Fibroblast of skin of right quadriceps (primary cell): ENCODE results near the gene TRRAP.
"Not testable (repeated sequence)": the region's sequence is repeated elsewhere in the genome, so short reads cannot be mapped to it uniquely, and the experiment has no call there.

Experiments used
- DNase-seq: peaks from one replicate; pipeline ENCODE4 v3.0.0-alpha.2; 2013

Gene TRRAP

DNA sequence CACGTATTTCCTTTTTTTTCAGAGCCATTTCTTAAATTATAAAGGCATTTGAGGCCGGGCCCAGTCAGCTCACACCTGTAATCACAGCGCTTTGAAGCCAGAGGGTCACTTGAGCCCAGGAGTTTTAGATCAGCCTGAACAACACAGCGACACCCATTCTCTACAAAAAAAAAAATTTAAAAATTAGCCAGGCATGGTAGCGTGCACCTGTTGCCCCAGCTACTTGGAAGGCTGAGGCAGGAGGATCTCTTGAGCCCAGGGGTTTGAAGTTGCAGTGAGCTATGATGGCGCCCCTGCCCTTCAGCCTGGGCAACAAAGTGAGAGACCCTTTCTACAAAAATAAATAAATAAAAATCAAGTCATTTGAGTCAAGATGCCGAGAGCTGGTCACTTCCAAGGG is 11.6 kb upstream of the TRRAP start:
- no peak for DNase-seq

DNA sequence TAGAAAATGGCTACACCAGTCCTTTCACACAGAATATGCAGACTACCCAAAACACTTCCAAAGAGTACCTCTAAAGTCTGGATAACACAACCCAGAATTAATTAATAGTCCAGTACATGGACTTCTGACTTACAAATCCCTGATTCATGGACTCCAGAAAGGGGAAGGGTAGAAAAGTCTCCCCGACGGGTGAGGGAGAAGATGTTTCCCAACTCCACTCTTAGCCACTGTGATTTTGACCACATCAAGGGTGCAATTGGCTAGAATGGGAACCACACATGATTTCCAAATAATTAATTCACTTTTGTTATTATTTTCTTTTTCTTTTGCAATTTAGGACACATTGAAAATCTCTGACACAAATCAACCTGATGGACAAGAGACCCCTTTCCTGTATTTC is 9.9 kb upstream of the TRRAP start:
- no peak for DNase-seq

DNA sequence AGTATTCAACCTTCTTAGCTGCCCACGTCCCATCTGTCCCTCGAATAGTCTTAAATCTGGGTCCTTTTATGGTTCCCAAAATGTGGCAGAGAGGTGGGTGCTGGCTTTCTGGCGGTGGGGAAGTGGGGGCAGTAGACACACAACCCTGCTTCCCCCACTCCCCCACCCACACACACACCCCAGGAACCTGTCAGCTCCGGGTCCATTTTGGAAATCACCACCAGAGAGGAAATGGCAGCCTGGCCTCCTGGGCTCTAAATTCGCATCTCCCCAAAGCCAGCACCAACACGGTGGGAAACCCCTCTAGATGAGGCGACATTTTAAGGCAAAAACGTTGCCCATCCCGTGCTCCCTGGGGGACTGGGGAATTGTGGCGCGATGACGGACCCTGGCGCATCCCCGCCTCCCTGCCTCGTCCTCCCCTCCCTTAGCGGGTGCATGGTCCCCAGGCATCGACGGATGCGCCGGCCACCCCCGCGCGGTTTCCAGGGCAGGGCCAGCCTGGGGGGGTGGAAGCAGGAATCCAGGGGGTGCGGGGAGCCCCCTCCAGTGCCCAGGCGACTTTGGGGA is 9.2 kb upstream of the TRRAP start:
- DNase-seq, result no peak

DNA sequence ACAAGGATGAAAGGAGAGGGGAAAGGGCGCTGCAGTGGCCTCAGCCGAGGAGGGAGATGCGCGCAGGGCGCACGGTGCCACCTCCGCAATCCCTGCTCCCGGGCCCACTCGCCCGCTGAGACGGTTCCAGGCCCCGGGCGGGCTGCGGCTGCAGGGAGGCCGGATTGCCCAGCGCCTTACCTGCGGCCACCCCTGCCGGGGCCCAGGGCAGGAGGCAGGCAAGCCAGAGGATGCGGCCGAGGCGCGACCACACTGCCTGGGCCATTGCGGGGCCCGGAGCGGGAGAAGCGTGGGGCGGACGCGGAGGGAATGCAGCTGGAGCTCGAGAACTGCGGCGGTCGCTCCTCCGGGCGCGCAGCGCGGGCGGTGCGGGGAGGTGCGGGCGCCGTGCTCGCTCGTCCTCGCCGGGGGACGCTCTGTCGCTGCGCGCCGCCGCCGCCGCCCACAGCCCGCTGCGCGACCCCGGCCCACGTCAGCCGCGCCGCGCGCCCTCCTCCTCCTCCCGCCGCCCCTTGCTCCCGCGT is 8.7 kb upstream of the TRRAP start, which contains the start of gene TMEM130:
TMEM130 (minus strand) TSS at position 418 of the 524 bp plus-strand sequence; CDS start at position 265, 153 bp downstream.
- DNase-seq, result no peak

DNA sequence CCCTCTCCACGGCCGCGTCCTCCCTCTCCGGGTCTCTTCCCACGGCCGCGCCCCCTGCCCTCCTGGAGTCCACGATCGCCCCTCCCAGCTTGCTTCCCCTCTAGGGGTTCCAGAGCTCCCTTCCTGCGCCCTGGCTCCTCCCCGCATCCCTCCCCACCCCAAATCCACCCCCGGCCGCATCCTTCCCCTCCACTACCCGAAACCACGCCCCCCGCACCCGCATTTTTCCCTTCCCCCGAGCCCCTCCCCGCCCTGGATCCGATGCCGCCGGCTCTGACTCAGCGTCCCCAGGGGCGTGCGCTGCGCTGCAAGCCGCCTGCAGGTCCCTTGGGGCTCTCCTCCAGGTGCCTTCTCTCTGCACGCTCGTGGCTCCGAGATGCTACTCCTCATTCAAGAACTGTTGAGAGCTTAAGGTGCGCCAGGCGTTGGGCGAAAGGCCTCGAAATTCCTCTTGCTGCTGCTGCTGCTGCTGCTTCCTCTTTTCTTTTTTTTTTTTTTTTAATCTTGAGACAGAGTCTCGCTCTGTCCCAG is 8.1 kb upstream of the TRRAP start:
- peak; percentile 69 for DNase-seq

DNA sequence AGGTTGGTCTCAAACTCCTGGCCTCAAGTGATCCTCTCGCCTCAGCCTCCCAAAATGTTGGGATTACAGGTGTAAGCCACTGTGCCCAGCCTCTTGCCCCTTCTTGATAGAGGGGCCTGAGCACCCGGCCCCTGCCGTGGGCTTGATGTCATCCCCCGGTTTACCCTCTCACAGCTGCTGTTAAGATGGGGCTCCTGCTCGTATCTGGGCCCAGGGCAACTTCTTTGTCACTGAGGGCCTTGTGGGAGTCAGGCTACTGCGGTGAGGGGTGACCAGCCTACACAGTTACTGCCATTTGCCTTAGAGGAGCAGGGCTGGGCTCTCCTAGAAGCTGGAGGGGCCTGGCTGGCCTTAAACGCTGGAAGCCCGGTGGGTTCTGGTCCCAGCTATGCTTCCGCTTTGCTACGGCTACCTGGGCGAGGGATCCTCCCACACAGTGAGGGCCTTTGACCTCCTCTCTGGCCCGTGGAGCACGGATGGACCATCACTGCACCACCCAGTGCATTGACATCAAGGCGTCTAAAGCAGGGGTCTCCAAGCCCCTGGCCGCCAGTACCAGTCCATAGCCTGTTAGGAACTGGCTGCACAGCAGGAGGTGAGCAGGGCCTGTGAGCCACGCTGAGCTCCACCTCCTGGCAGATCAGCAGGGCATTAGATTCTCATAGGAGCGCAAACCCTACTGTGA is 7.4 kb upstream of the TRRAP start:
- DNase-seq, result no peak

DNA sequence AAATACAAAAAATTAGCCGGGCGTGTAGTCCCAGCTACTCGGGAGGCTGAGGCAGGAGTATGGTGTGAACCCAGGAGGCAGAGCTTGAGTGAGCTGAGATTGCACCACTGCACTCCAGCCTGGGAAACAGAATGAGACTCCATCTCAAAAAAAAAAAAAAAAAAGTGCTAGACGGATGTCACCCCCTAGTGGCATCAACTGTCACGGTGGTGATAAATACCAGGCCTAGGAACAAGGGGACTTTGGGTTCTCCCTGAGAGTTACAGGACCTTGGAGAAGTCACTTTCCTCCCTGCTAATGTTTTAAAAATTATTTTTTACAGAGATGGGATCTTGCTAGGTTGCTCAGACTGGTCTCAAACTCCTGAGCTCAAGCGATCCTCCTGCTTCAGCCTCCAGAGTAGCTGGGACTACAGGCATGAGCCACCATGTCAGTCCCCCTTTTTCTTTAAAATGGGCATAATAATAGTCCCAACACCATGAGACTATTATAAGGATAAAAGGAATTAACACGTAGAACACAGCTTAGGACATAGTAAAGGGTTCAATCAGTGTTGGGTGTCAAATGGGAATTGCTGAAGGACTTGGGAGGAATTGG is 5.9 kb upstream of the TRRAP start:
- peak; percentile 36 for DNase-seq

DNA sequence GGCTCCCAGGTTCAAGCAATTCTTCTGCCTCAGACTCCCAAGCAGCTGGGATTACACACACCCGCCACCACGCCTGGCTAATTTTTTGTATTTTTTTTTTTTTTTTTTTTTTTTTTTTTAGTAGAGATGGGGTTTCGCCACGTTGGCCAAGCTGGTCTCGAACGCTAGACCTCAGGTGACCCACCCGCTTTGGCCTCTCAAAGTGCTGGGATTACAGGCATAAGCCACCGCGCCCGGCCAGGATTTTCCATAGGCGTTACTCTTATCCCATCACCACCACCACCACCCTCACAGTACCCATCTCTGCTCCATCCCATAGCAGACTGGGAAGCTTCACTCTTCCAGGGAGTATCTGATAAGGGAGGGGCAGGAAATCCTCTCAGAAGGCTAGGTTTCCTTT is 4.7 kb upstream of the TRRAP start:
- not testable (repeated sequence) for DNase-seq

DNA sequence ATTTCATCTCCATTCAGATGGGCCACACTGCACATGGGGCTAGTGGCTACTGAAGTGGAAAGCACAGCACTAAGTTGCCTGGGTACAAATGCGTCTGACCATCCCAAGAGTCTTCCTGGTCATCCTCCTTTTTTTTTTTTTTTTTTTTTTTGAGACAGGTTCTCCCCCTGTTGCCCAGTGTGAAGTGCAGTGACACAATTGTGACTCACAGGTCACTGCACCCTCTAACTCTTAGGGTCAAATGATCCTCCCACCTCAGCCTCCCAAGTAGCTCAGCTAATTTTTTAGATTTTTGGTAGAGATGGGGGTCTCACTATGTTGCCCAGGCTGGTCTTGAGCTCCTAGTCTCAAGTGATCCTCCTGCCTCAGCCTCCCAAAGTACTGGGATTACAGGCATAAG is 3.4 kb upstream of the TRRAP start:
- DNase-seq, result no peak

DNA sequence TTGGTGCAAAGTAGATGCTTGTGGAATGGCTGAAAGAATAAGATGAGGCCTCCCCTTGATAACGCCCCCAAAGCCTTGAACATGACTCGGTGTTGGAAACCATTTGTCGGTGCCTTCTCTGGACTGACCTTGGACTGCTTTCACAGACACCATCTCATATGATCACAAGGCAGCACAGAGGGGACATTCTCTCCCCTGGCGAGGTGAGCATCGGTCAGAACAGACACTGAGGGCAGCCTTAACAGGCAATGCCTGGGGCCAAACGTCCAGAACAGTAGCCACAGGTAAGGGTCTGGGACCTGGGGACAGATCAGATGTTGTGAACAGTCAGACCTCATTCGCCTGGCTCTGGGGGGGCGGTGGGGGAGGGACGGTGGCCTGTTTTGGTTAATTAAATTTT is 2.8 kb upstream of the TRRAP start:
- DNase-seq, result no peak

DNA sequence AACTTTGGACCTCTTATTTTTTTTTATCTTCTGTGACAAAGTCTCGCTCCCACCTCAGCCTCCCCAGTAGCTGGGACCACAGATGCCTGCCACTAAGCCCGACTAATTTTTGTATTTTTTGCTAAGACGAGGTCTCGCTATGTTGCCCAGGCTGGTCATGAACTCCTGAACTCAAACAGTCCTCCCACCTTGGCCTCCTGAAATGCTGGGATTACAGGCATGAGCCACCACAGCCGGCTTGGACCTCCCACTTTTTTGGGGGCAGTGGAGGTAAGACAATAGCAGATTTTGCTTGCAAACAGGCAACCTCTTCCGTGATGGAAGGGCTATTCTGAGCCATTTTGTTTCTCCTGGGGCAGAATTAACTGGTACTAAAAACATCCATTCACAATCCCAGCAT is 1.2 kb upstream of the TRRAP start:
- DNase-seq, result no peak

DNA sequence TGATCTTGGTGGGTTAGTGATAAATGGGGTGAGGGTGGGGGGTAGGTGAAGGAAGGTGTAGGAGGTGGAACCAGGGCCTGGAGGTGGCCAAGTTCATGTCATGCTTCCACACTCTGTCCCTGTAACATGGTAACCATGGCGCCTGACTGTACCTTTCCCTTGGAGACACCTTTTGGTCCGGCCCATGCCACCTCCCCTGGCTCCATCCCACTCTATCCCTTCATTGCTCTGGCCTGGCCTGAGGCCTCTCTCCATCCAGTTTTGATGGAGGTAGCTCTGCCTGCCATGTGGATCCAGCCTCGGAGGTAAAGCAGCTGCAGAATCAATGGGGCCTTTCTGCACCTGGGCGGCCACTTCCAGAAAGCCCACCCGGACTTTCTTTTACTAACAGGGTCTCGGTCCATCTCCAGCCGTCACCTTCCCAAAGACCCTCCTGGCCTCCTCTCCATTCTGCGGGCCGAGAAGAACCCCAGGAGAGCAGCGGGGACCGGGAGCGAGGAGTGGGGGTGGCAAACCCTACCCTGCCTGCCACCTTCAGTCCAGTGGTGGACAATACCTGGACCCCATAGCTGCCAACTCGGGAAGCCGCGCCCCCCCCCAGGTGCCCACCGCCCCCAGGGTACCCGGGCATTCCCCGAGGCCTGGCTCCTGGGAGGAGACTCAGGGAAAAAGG is 504 bp upstream of the TRRAP start:
- DNase-seq, result no peak

DNA sequence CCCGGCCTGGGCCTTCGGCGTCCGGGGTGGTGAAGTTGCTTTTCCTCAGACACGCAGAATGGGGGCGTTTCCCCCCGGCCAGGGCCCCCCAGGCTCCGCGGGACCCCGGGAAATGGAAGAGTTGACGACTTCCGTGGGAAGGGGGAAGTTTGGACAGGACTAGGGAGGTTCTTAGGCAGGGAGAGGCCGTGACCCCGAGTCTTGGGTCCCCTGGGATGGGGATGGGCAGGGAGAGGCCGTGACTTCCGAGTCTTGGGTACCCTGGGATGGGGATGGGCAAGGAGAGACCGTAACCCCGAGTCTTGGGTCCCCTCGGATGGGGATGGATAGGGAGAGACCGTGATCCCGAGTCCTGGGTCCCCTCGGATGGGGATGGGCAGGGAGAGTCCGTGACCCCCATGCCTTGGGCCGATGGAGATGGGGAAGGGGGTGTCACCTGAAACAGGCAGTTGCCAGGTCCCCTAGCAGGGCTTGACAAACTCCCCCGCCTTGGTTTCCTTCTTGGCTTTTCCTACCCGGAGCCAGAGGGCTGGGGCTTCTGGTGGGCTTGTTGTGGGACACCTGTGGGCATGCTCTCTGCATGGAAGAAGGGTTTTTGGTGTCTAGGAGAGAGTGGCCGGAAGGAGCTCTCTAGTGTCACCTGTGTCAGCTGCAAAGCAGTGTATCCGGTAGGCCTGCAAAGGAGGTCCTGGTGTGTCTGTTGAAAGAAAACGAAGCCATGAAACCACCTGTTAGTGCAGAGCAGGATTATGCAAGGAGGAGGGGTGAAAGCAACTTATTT is 1.1 kb downstream of the TRRAP start:
- no peak for DNase-seq

DNA sequence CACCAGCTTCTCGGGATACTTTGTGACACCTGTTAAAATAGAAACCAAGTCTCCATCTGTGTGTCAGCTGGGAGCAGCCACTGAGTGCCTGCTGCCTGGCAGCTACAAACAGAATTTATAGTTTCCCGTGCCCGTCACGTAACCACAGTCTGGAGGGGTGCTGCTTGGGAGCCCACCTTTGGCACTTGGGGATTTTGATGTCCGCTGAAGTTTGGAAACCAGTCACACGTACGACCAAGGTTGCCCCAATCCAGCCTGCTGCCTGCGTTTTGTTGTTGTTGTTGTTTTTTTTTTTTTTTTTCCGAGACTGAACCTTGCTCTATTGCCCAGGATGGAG is 1.6 kb downstream of the TRRAP start:
- DNase-seq, result no peak

DNA sequence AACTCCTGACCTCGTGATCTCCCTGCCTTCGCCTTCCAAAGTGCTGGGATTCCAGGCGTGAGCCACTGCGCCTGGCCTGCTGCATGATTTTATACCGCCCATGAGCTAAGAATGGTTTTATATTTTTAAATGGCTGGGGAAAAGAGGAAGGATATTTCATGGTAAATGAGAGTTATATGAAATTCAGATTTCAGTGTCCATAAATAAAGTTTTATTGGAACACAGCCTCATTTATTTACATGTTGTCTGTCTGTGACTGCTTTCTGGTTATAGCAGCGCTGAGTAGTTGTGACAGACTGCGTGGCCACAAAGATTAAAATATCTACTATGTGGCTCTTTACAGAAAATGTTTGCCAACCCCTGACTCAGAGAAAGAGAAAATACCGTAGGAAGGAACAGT is 2.2 kb downstream of the TRRAP start:
- no peak for DNase-seq

DNA sequence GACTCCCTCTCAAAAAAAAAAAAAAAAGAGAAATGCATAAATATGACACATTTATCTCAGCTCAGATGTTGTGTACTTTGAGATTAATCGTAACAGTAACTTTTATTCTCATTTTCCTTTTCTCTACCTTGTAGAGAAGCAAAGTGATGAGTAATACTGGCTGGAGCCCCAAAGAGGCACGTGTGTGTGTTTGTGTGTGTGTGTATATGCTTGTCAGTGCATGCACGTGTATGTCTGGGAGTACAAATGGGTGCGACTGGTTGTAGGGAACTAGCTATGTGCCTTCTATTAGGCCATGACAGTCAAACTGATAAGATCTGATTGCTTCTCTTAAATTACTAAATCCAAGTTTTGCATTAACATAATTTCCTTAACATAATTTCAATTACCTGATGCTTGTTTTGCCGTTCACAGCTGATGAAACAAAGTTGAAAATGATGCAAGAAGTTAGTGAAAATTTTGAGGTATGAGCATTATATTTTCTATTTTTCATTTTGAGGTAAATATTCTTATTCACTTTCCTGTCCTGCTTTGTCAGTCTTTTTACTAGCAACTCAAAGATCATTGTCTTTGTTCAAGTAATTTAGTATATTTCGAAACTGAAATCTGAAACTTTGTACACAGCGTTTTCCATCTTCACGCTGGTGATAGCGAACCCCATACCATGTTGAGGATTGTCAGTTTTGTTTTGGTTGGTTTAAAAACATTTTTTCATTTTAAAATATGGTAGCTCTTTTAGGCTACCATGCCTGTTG is 3.4 kb downstream of the TRRAP start:
- DNase-seq, result no peak

DNA sequence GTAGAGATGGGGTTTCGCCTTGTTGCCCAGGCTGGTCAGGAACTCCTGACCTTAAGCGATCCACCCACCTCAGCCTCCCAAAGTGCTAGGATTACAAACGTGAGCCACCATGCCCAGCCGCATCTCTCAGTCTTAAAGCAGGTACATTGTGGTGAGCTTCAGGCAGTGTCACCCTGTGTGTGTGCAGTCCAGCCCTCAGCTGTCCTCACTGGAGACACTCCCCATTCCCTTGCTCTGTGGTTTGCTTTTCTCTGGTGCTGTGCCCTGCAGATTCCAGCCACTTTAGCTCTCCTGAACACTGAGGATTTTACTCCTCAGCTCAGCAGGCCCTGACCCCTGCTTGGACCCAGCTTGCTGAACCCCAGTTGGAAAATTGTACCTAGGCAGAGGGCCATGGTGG is 6.1 kb downstream of the TRRAP start:
- no peak for DNase-seq

DNA sequence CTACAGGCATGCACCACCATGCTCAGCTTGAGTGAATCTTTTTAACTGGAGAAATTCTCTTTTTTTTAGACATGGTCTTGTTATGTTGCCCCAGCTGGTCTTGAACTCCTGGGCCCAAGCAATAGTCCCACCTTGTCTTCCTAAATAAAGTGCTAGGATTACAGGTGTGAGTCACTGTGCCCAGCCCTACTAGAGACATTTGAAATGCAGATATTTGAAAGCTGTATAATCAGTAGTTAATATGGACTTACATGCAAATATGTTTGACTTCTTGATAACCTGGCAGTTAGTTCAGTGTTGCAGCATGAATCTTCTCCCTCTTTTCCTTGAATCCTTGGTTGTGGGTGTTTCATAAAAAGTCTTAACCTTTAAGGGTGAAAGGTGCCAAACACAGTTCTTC is 8.7 kb downstream of the TRRAP start:
- DNase-seq, result no peak

DNA sequence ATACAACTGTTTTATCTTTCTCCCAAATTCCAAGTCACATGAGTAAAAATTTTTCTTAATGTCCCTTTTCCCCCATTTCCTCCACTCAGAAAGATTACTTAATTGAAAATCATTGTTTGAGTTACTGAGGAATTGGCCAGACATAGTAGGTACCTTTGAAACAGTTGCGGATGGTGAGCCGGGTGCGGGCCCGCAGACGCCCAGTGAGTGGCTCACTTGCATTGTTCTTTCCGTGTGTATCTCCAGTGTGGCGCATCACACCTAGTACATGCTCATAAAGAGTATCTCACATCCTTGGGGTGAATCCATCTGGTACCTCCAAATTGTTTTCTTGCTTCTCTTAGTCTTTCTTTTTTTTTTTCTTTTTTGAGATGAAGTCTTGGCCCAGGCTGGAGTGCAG is 14.3 kb downstream of the TRRAP start:
- no peak for DNase-seq

DNA sequence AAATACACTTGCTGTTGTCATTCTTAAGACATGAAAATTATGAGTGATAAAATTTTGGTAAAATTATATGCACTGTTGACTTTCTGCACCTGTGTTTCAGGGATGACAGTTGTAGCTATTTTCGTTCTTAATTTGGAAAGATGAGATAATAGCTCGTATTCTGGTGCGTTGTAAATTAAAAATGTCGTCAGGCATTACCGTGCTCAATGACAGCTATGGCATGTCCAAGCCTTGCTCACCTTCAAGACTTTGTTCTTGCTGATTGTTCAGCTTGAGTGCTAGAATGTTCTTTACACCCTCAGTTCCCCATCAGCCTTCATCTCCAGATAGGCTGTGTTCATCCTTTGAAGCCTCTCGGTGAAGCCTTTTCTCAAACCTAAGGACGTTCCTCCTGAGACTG is 21.5 kb downstream of the TRRAP start:
- DNase-seq, result no peak

DNA sequence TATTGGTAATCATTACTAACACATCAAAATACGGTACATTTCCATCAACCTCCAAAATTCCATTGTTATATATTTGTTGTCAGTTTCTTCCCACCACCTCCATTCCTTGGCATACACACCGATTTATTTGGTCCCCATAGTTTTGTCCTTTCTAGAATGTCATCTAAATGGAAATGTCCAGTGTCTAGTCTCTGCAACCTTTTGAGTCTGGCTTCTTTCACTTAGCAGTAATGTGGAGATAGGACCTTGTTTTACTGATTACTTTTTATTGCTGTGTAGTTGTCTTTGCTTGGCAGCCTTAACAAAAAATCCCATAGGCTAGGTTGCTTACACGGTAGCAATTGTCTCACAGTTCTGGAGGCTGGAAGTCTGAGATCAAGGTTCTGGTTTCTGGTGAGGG is 22.5 kb downstream of the TRRAP start:
- DNase-seq, result no peak

DNA sequence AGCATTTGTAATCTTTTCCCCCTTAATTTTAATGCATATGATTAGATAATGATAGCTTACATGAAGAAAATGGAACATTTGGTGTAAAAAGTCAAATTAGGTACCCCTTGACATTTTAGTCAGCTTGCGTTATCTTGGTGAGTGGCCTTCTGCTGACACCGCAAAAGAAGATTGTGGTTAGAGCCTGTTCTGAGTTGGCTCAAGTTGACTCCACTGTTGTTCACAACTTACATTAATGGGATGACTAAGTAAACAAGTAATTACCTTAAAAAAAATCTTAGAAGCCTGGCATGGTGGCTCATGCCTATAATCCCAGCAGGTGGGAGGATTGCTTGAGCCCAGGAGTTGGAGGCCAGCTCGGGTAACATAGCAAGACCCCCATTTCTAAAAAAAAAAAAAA is 24.2 kb downstream of the TRRAP start:
- DNase-seq, result no peak
